SU-DHL-6 (cell line): ENCODE results near the gene TRAPPC3L.

Source experiments
- H2AFZ ChIP-seq: fragments of 200-600 bp; sonication (generic); 2 replicates; pipeline ENCODE4 v1.6.1; 2014; ENCODE audit warnings: low read depth, mild to moderate bottlenecking, moderate library complexity, mixed read lengths, antibody characterized with exemption, low read length; ENCODE audit not compliant: severe bottlenecking
- H3F3A ChIP-seq: fragments of 200-600 bp; shearing (Covaris generic); 2 replicates; pipeline ENCODE4 v1.6.0; 2016; ENCODE audit warnings: antibody characterized with exemption, mild to moderate bottlenecking; ENCODE audit not compliant: insufficient read depth
- H3K27ac ChIP-seq: fragments of 200-600 bp; sonication (generic); 2 replicates; pipeline ENCODE4 v1.5.1; 2016; ENCODE audit warnings: low read depth, mild to moderate bottlenecking, low read length, moderate library complexity, mixed read lengths
- H3K27me3 ChIP-seq: fragments of 200-600 bp; sonication (generic), shearing (Covaris generic); 2 replicates; pipeline ENCODE4 v1.6.0; 2014; ENCODE audit warnings: mild to moderate bottlenecking, low read length
- H3K36me3 ChIP-seq: fragments of 200-600 bp; sonication (generic); 2 replicates; pipeline ENCODE4 v1.6.1; 2014; ENCODE audit warnings: mild to moderate bottlenecking, low read length, mixed read lengths
- H3K4me2 ChIP-seq: fragments of 300-600, 200-600 bp; shearing (Covaris generic), sonication (generic); 2 replicates; pipeline ENCODE4 v1.6.0; 2014; ENCODE audit warnings: low read length, low read depth, mild to moderate bottlenecking; ENCODE audit not compliant: poor library complexity, severe bottlenecking
- H3K4me3 ChIP-seq: fragments of 200-600 bp; sonication (generic); 2 replicates; pipeline ENCODE4 v1.5.1; 2014; ENCODE audit warnings: antibody characterized with exemption, low read length, mild to moderate bottlenecking, mixed read lengths; ENCODE audit not compliant: insufficient read depth, poor library complexity, severe bottlenecking
- H3K79me2 ChIP-seq: fragments of 200-600 bp; sonication (generic); 2 replicates; pipeline ENCODE4 v1.6.1; 2014; ENCODE audit warnings: mild to moderate bottlenecking, low read length, moderate library complexity; ENCODE audit not compliant: insufficient read depth
- H3K9ac ChIP-seq: fragments of 200-600 bp; sonication (generic); 2 replicates; pipeline ENCODE4 v1.7.0; 2014; ENCODE audit warnings: mild to moderate bottlenecking, low read length
- H3K9me2 ChIP-seq: fragments of 200-600 bp; sonication (generic); replicated peaks from 2 replicates; pipeline ENCODE4 v1.6.1; 2014; ENCODE audit warnings: low read length; ENCODE audit not compliant: insufficient read depth
- H3K9me3 ChIP-seq: fragments of 200-600 bp; sonication (generic); 2 replicates; pipeline ENCODE4 v1.6.1; 2014; ENCODE audit warnings: low read length, mixed read lengths; ENCODE audit not compliant: insufficient read depth
- H4K20me1 ChIP-seq: fragments of 200-600 bp; sonication (generic); 2 replicates; pipeline ENCODE4 v1.6.1; 2014; ENCODE audit warnings: low read depth, mild to moderate bottlenecking, antibody characterized with exemption, low read length, moderate library complexity, mixed read lengths
- EZH2phosphoT487 ChIP-seq: fragments of 200-600 bp; sonication (generic), shearing (Covaris generic); conservative IDR thresholded peaks from 2 replicates; pipeline ENCODE4 v1.6.1; 2018; ENCODE audit warnings: mild to moderate bottlenecking, antibody characterized with exemption, low read length, moderate library complexity, mixed read lengths
- TF ChIP-seq, protein P1 (sequence below): fragments of 200-600 bp; sonication (generic); IDR thresholded peaks from one replicate; pipeline ENCODE4 v1.5.1; 2017; ENCODE audit warnings: antibody characterized with exemption, mild to moderate bottlenecking, low read length, moderate library complexity; ENCODE audit not compliant: insufficient read depth, poor library complexity, severe bottlenecking

Gene TRAPPC3L

GRCh38 chr6:116449565-116449964 is 95.9 kb downstream of the TRAPPC3L start:
- H3K27ac ChIP-seq, result no peak overlapping the region
- H3K4me2 ChIP-seq, result no peak overlapping the region
- H4K20me1 ChIP-seq, result no peaks in the 10 kb centered on the region
- H2AFZ ChIP-seq, result no peak overlapping the region
- H3K9me3 ChIP-seq, result no peaks in the 10 kb centered on the region
- H3K27me3 ChIP-seq, result no peaks in the 10 kb centered on the region
- H3K79me2 ChIP-seq, result no peaks in the 10 kb centered on the region
- no peak for TF ChIP-seq EZH2phosphoT487
- TF ChIP-seq, protein P1, sequence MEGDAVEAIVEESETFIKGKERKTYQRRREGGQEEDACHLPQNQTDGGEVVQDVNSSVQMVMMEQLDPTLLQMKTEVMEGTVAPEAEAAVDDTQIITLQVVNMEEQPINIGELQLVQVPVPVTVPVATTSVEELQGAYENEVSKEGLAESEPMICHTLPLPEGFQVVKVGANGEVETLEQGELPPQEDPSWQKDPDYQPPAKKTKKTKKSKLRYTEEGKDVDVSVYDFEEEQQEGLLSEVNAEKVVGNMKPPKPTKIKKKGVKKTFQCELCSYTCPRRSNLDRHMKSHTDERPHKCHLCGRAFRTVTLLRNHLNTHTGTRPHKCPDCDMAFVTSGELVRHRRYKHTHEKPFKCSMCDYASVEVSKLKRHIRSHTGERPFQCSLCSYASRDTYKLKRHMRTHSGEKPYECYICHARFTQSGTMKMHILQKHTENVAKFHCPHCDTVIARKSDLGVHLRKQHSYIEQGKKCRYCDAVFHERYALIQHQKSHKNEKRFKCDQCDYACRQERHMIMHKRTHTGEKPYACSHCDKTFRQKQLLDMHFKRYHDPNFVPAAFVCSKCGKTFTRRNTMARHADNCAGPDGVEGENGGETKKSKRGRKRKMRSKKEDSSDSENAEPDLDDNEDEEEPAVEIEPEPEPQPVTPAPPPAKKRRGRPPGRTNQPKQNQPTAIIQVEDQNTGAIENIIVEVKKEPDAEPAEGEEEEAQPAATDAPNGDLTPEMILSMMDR, result no peak
- H3K9me2 ChIP-seq, result no peaks in the 10 kb centered on the region
- no peak overlapping the region for H3K4me3 ChIP-seq
- H3K9ac ChIP-seq, result no peak overlapping the region
- no peaks in the 10 kb centered on the region for H3F3A ChIP-seq
- H3K36me3 ChIP-seq, result no peaks in the 10 kb centered on the region

DNA sequence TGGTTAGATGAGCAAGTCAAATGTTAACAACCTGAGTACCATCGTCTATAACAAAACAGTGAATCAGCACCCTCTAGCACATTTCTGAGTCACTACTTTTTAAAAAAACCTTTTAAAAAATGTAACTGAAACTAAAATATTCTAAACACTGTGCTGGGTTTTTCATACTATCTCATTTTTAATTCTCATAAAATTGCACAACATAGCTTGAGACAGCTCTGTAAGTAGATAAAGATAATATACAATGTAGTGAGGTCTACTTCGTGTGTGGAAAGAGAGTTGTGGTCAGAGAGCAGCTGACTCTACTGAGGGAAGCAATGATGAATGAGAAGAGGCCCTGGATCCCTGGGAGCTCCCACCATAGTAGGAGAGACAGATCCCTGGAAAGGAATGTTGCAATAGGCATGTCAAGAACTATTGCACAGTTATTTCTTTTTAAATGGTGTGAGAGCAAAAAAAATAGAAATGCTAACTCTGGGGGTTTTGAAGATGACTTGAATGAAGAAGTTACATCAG is 97.9 kb downstream of the TRAPPC3L start:
- H3K27ac ChIP-seq, result no peak overlapping the region
- TF ChIP-seq, protein P1, result no peak
- no peak for TF ChIP-seq EZH2phosphoT487
- H3K27me3 ChIP-seq, result no peaks in the 10 kb centered on the region
- H3K4me3 ChIP-seq, result no peak overlapping the region
- H3K79me2 ChIP-seq, result no peaks in the 10 kb centered on the region
- H3K9me3 ChIP-seq, result no peaks in the 10 kb centered on the region
- H3K36me3 ChIP-seq, result no peaks in the 10 kb centered on the region
- H3K9ac ChIP-seq, result no peak overlapping the region
- no peaks in the 10 kb centered on the region for H4K20me1 ChIP-seq
- no peaks in the 10 kb centered on the region for H3F3A ChIP-seq
- H2AFZ ChIP-seq, result no peak overlapping the region
- no peaks in the 10 kb centered on the region for H3K9me2 ChIP-seq
- no peak overlapping the region for H3K4me2 ChIP-seq

DNA sequence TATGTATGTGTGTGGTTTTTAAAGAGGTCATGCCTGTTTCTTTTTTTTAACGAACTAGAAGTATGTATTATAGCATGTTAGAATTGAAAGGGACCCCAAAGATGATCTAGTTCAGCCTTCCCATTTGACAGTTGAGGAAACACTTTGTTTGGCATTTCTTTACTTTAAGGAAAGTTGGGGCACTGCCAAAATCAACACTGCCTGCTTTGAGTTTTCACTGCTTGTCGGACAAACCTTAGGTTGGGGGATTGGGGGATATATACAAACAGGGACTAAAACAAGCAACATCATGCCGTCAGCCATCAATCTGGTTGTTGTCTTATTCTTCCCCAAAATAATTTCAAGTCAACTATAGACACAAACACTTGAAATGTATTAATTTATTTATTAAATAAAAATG is 98.4 kb downstream of the TRAPPC3L start:
- Histone ChIP-seq H3K9me3 (no peaks in the 10 kb centered on the region), H3F3A (no peaks in the 10 kb centered on the region), H3K9ac (no peak overlapping the region), H3K4me3 (no peak overlapping the region), H3K4me2 (no peak overlapping the region), H4K20me1 (no peaks in the 10 kb centered on the region), H3K27ac (no peak overlapping the region), H3K79me2 (no peaks in the 10 kb centered on the region), H3K36me3 (no peaks in the 10 kb centered on the region), H2AFZ (no peak overlapping the region), H3K27me3 (no peaks in the 10 kb centered on the region), H3K9me2 (no peaks in the 10 kb centered on the region)
- TF ChIP-seq, protein P1, result no peak
- TF ChIP-seq EZH2phosphoT487, result no peak

GRCh38 chr6:116446399-116446798 is 99.1 kb downstream of the TRAPPC3L start:
- no peak overlapping the region for H3K9ac ChIP-seq
- H3K4me3 ChIP-seq, result no peak overlapping the region
- H3K27me3 ChIP-seq, result no peaks in the 10 kb centered on the region
- no peak overlapping the region for H3K4me2 ChIP-seq
- H3K9me3 ChIP-seq, result no peaks in the 10 kb centered on the region
- H3K36me3 ChIP-seq, result no peaks in the 10 kb centered on the region
- H3K27ac ChIP-seq, result no peak overlapping the region
- no peak overlapping the region for H2AFZ ChIP-seq
- H4K20me1 ChIP-seq, result no peaks in the 10 kb centered on the region
- no peaks in the 10 kb centered on the region for H3K79me2 ChIP-seq
- TF ChIP-seq EZH2phosphoT487, result no peak
- TF ChIP-seq, protein P1, result no peak
- no peaks in the 10 kb centered on the region for H3K9me2 ChIP-seq
- no peaks in the 10 kb centered on the region for H3F3A ChIP-seq
